NCI-H187 (cell line): Measurements from ENCODE around the gene LCLAT1.

ENCODE experiments used
- DNase-seq, 2 experiments: peaks; one replicate each; lab custom pipeline; 2025; lab: John Stamatoyannopoulos, UW

The LCLAT1 gene

DNA sequence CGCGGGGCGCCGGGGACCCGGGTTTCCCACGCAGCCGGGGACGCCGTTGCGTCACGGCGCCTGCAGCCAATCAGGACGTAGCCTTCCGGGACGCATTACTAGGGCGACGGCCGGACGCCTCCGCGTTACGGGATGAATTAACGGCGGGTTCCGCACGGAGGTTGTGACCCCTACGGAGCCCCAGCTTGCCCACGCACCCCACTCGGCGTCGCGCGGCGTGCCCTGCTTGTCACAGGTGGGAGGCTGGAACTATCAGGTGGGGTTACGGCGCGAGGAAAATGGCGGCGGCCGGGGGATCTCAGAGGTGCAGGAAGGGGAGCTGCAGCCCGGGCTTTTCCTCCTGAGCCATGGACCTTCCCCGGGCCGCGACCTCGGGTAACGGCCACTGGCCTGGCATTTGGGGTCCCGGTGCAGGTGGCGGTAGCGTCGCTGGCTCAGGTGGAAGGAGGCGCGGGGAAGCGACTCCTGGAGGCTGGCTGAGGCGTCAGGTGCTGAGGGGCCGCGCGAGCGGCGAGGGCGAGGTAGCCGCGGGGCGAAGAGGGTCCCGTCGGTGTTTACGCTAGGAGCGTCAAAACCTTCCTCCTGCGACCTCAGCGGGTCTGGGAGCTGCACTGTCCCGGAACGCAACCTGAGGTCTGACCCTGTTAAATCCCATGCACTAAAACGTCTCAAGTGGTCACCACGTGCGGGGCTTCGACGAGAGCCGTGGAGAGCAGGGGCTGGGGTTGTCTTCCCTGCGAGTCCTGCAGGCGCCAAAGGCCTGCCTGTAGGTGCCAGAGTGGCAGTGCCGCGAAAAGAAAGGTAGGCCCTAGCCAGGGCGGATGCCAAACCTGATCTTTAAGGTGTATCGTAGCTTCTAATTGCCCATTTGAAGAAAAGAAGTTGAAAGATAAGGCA lies at the start of gene LCLAT1:
TSS of gene LCLAT1 (plus strand) at position 98 of the 897 bp plus-strand sequence. CDS start 78,345 bp downstream, outside the sequence.
- peak; percentile 42 to 74 for DNase-seq

DNA sequence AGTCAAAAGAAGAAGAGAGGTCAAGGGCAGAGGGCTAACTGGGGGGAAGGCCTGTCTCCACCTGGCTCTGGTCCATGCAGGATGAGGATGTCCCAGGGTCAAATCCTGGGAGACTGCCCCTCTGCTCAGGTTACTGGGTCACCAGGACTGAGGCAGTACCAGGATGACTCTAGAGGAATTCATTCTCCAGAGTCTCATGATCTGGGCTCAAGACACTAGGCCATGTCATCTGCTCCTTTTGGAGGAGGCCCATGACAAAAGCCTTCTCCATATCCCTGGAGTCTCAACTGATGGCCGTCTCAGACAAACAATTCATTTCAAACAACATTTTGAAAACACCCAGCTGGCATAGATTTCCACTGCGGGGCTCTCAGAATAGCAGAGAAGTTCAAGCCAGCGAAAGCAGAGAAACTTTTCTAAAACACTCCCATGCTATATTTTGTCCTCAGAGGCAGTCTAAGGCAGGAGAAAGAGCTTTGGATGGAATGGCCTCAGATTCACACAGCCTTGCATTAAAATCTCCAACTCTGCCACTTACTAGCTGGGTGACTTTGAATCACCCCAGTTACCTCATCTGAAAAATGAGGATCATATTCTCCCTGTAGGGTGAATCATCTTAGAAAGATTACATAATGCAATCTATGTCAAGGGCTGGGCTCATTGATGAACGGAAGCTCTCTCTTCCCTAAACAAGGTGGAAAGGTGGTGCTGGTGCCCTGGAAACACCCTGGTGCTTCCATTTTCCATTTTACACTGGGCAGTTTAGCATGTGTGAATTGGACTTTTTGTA lies 48.8 kb upstream of the LCLAT1 start:
- no peak for DNase-seq

GRCh38 chr2:30400151-30400954 lies 46.7 kb upstream of the LCLAT1 start:
- no peak for DNase-seq

DNA sequence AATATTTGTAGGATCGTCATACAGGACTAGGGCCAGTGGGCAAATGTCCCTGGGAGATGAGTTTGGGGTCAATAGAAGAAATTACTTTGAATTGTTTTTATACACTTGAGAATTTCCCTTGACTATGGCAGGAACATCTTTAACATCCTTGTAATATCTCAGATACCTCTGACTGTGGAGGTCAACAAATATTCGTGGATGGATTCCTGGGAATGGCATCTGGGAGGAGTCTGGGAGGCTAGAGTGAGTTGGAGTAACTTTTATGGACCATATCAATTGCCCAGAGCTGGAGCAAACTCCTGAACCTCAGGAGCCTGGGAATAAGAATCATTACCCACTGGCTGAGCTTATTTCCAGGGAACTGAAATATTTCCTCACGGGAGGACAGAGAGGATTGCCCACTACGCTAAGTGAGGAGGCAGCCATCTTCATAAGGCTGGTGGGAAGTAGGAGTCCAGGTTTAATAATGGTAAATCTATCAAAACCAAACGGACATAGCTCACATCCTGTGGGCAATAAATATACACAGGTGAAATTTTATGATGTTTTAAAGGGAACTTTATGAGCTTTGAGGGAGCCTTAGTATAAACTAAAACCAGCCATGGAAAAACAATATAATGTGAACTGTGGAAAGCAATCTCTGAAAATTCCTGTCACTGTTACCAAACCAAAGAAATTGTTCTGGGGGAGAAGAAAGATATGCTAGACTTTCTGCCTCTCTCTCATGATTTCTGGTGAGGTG lies 44.4 kb upstream of the LCLAT1 start:
- DNase-seq = no peak

DNA sequence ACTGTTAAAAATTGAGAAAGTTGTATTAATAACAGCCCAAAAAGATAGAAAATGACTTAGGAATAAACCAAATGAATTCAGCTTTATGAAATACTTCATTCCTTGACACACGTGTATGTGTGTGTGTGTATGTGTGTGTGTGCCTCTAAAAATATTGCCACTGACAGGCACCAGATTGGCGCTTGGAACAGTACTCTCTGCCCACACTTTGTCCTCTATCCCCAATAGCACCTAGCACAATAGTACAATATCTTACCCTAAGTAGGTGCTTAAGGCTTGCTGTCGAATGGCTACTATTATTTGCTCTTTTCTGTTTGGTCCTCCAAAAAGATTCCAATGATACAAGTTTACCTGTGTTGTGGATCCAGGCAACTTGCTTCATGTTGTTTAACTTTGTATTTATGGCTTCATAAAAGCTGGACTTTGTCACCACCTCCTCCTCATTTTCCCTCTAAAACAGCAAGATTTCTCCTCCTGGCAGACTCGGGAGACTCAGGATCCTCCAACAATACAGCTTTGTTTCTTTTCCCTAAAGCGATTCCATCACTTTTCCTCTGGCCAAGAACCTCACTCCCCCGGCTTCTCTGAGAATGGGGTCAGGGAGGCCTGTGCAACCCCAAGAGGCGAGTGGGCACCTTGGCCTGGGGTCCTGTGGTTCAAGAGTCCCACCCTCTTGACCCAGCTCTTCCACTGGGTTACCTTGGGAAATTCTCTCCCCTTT lies 43.3 kb upstream of the LCLAT1 start:
- no peak for DNase-seq

DNA sequence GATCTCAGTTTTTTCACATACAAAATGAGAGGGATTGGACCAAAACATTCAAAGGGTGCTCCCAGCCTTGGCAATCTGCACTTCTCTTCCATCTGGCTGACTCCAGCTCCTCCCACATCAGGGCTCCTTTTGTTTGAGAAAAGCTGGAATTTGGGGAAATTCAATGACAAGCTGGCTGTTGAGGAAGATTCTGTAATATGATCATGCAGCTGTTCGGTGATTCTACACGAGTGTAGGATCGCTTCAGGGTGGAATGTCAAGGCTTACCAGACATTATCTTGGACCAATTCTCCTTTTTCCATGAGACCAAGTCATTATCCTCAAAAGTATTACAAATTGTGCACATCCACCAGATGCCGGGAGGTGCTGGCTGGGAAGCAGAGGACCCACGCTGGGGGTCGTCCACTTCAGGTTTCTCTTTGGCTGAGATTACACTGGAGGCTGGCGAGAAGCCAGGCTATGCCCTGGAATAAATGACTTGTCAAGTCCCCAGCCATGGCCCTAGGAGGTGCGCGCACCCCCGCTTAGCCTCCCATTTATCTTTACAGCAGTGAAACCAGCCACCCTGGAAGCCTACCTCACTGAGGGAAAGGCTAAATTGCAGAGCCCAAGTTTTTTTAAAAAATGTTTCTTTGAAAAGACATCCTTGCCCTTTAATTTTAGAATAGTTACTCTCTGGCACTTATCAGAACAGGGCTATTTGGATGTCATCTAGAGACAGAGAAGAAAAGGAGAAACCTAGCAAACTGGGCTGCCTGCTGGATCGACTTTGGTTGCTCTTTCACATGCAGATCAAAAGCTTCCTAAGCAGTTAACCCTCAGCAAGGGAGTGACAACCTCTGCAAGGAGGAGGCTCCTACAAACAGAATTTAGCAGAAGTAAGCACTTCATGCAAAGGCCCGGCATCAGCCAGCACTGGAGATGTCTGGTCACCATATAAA lies 42.5 kb upstream of the LCLAT1 start:
- no peak for DNase-seq

GRCh38 chr2:30405260-30405605 lies 41.8 kb upstream of the LCLAT1 start:
- DNase-seq = no peak

- no peak for DNase-seq
Observed at GRCh38 chr2:30406853-30407252, 40.2 kb upstream of the LCLAT1 start.

- DNase-seq = no peak
Observed at GRCh38 chr2:30408961-30409387, 38.1 kb upstream of the LCLAT1 start.

DNA sequence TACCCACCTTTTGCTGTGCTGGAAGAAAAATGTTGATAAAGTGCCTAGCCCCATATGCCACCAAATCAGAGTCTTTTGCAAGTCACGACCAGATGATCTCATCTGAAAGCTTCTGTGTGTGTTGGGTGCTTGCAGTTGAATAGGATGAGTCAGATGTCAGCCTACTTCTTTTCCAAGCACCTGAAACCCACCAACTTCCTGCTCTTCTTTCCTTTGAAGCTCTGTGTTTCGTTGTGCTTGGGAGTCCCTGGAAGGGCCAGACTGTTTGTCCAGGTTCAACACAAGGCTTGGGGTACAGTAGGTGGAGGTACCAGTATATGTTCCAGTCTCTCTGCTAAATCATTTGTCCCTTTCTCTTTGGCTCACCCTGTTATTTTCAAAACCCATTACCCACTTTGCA lies 36.8 kb upstream of the LCLAT1 start:
- no peak for DNase-seq

DNA sequence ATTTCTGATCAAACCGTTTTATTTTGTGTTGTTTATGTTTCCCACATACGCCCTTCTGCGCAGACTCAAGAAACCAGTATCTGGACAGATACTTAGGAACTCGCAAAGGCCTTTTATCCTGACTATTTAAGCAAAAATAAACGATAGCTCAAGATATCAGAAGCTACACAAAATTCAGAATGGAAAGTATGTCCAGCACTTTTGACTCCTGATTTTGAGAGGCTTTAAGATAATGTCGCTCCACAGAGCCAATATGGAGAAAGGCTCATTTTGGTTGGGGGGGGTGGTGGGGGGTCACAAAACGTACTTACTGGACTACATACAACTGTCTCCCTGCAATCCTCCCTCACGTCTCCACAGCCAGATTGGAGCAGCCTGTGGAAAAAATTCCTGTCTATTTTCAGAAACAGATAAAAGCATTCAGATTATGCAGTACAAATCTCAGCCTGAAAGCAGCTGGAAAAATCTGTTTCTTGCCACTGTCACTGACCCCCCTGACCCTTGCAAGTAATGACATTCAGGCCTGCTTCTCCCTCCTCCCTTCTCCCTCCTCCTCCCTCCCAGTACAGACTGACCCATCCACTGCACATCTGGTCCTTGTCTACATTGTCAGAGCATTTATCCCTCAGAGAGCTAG lies 34.9 kb upstream of the LCLAT1 start:
- no peak for DNase-seq

DNA sequence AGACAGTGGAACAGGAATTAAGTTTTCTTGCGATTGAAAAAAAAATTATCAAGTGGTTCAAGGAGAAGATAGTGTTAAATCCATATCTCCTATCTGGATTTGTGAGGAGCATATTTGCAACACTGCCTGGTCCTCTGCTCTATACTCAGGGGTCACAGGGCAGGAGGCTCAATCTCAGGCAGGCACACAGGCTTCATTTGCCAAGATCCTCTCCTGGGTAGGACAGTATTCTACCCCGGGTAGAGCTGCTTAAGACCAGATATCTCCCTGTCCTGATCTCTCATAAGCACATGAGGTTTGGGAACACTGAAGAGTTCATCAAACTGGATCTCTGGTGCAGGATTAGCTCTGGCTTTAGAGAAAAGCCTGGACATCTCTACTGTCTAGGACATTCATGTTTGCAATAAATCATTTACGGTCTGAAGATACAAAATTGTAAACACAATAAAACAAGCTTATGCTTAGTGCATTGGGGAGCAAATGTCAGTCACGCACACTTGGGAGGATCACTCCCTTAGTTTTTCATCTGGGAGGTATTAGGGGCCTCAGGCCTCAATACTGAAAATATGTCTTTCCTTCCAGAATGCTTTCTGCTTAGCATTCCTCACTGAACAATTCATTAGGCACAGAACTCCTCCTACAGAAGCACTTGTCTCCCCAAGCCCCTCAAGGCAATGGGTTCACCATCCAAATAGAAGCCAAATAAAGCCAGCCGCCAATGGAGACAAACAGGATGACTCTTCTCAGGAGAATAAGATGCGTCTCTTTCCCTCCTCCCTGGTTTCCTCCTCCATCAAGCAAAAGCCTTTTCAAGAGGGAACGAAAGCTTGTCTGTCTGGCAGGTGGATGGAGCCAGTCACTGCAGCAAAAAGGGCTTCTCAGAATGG lies 34.1 kb upstream of the LCLAT1 start:
- DNase-seq = no peak

GRCh38 chr2:30414961-30415360 lies 32.1 kb upstream of the LCLAT1 start:
- no peak for DNase-seq

GRCh38 chr2:30417253-30417652 lies 29.8 kb upstream of the LCLAT1 start:
- DNase-seq = no peak

DNA sequence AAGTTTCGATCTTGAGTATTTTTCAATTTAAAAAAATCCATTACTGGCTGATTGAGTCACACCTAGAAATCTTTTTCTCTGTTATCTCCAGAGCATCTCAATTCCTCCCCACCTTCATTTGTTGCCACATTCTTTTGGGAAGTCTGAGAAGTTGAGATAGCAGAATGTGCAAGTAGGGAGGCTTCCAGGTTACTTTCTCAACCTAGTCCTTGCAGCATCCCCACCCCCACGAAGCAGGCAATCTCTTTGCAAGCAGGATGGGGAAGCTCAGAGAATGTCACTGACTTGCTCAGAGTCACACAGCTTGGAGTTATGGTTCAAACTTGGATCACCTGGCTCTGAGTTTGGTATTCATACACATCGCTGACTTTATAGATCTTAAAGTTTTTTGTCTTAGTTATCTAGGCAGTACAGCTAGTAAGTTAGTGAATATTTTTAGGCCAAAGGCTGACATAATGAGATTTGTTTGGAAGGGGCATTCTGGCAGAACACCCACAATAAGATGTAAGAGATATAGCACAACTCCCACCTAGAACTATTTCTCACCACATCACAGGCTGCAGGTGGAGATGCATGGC lies 25.9 kb upstream of the LCLAT1 start:
- no peak for DNase-seq

GRCh38 chr2:30421604-30422443 lies 25.2 kb upstream of the LCLAT1 start:
- peak; percentile 15 to 30 for DNase-seq
